PC-9 (cell line): ENCODE measurements around the gene CAT. TPM values are rescaled to one million over a fixed set of nuclear protein-coding genes. Genes with fewer than 3 reads are reported as not detected.

Experiments
- BruUV-seq: library from RNA; stranded (reverse); fragments of 400-500 nt; replicated peaks from 2 replicates; lab custom pipeline; 2021; lab: Mats Ljungman, UMichigan
- CTCF ChIA-PET: fragments of 300-600 bp; sonication (Branson Sonifier 250); formaldehyde crosslinking; loops from one replicate; lab custom pipeline; 2022; ENCODE audit warnings: antibody characterized with exemption; lab: Charles Lee
- POLR2A ChIA-PET: fragments of 300-600 bp; sonication (Branson Sonifier 250); formaldehyde crosslinking; loops from one replicate; lab custom pipeline; 2022; ENCODE audit warnings: antibody characterized with exemption; ENCODE audit not compliant: unreplicated experiment; lab: Charles Lee
- DNase-seq, 2 experiments: peaks; one replicate each; pipeline versions ENCODE4 v3.0.0 to v3.0.0-alpha.2; 2015 to 2022; ENCODE audit warnings: mixed read lengths in 1 of 2
- H2AFZ ChIP-seq: fragments of 200-600 bp; sonication (generic); 2 replicates; pipeline ENCODE4 v1.8.1; 2017; ENCODE audit warnings: antibody characterized with exemption
- H3F3A ChIP-seq: fragments of 200-600 bp; sonication (generic); 2 replicates; pipeline ENCODE4 v1.8.1; 2017; ENCODE audit warnings: antibody characterized with exemption, mild to moderate bottlenecking, low read depth; ENCODE audit not compliant: insufficient read depth
- H3K27ac ChIP-seq: fragments of 200-600 bp; sonication (generic); 2 replicates; pipeline ENCODE4 v1.6.1; 2016; ENCODE audit warnings: mixed run types
- H3K27me3 ChIP-seq: fragments of 200-600 bp; sonication (generic); 2 replicates; pipeline ENCODE4 v1.6.1; 2016; ENCODE audit warnings: low read depth, mixed run types; ENCODE audit not compliant: insufficient read depth
- H3K36me3 ChIP-seq: fragments of 200-600 bp; sonication (generic); 2 replicates; pipeline ENCODE4 v1.6.1; 2016; ENCODE audit warnings: low read depth, mixed run types
- H3K4me1 ChIP-seq: fragments of 200-600 bp; sonication (generic); replicated peaks from 2 replicates; pipeline ENCODE4 v1.6.1; 2016; ENCODE audit warnings: mixed run types; ENCODE audit not compliant: insufficient read depth
- H3K4me2 ChIP-seq: fragments of 200-600 bp; sonication (generic); 2 replicates; pipeline ENCODE4 v1.6.1; 2017; ENCODE audit warnings: mixed run types
- H3K4me3 ChIP-seq: fragments of 200-600 bp; sonication (generic); 2 replicates; pipeline ENCODE4 v1.6.1; 2016; ENCODE audit warnings: mixed run types
- H3K79me2 ChIP-seq: fragments of 200-600 bp; sonication (generic); 2 replicates; pipeline ENCODE4 v1.6.1; 2017; ENCODE audit warnings: low read depth, mixed run types
- H3K9me2 ChIP-seq: fragments of 200-600 bp; sonication (generic); 2 replicates; pipeline ENCODE4 v1.8.1; 2017; ENCODE audit warnings: mild to moderate bottlenecking; ENCODE audit not compliant: insufficient read depth
- H3K9me3 ChIP-seq: fragments of 200-600 bp; sonication (generic); 2 replicates; pipeline ENCODE4 v1.8.1; 2016; ENCODE audit warnings: low read depth; ENCODE audit not compliant: insufficient read depth
- H4K20me1 ChIP-seq: fragments of 200-600 bp; sonication (generic); 2 replicates; pipeline ENCODE4 v1.8.1; 2017; ENCODE audit not compliant: insufficient read depth
- CTCF ChIP-seq: fragments of 200-600 bp; sonication (generic); conservative IDR thresholded peaks from 2 replicates; pipeline ENCODE4 v1.6.1; 2017; ENCODE audit warnings: mixed run types, antibody characterized with exemption, mild to moderate bottlenecking, moderate library complexity
- EZH2 ChIP-seq: fragments of 200-600 bp; sonication (generic); IDR thresholded peaks from 2 replicates; pipeline ENCODE4 v1.8.0; 2017; ENCODE audit warnings: antibody characterized with exemption, low read depth
- intact Hi-C: fragments of 100-400 bp; cut with micrococcal nuclease; formaldehyde crosslinking; loops from one replicate; pipeline ENCODE4 v1.10.0; 2022; ENCODE audit not compliant: unreplicated experiment
- total RNA-seq: library from RNA; stranded (reverse); gene quantifications from 2 replicates; pipeline ENCODE4 v1.2.3, GENCODE V29; 2021

CAT gene
- total RNA-seq, 1 experiment from 2014 or later, result 63.4 TPM

DNA sequence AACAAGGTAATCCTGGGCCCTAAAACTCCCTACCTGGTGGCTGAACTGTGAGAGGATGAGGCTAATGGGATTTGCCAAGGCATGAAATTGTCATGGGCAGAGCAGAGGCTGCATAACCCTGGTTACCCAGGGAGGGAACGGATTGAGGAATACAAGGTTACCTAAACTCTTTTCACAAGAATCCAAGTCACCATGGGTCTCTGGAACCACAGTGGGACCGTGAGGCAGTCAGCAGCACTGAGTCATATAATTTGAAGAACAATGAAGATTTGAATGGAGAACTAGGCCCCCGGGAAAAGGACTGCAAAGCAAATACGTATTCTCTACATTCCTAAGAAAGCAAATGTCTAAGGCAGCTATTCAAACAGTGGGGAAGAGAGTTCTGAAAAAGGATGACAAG lies 19.8 kb downstream of the CAT start:
- Histone ChIP-seq H4K20me1 (no peaks in the 10 kb centered on the region), H3K27me3 (no peaks in the 10 kb centered on the region), H3K79me2 (no peaks in the 10 kb centered on the region), H3K4me3 (no peak overlapping the region), H3K9me2 (no peaks in the 10 kb centered on the region), H3F3A (no peaks in the 10 kb centered on the region), H2AFZ (no peak overlapping the region), H3K4me1 (no peaks in the 10 kb centered on the region), H3K9me3 (no peaks in the 10 kb centered on the region), H3K36me3 (peaks cover 55% of the 10 kb centered on the region), H3K4me2 (no peak overlapping the region), H3K27ac (no peak overlapping the region)
- TF ChIP-seq EZH2, result no peak
- TF ChIP-seq CTCF, result no peak
- CTCF ChIA-PET, result no interaction called here
- no TSS peak for BruUV-seq
- DNase-seq, result no peak
- POLR2A ChIA-PET, result no interaction called here
- intact Hi-C loops, result no loop called here

GRCh38 chr11:34459507-34460162 lies 20.9 kb downstream of the CAT start:
- TF ChIP-seq CTCF (no peak), EZH2 (no peak)
- Histone ChIP-seq H3K4me2 (no peak overlapping the region), H2AFZ (no peak overlapping the region), H3K4me1 (no peaks in the 10 kb centered on the region), H4K20me1 (no peaks in the 10 kb centered on the region), H3K9me2 (no peaks in the 10 kb centered on the region), H3K9me3 (no peaks in the 10 kb centered on the region), H3K27ac (no peak overlapping the region), H3K4me3 (no peak overlapping the region), H3K79me2 (no peaks in the 10 kb centered on the region), H3F3A (no peaks in the 10 kb centered on the region), H3K27me3 (no peaks in the 10 kb centered on the region), H3K36me3 (peaks cover 46% of the 10 kb centered on the region)
- intact Hi-C loops, result no loop called here
- BruUV-seq, result no TSS peak
- POLR2A ChIA-PET, result no interaction called here
- CTCF ChIA-PET, result interaction anchor here (0.6 kb wide), 1 partner anchor 775 kb away, joined by 5 read pairs; no protein-coding TSS in a partner anchor
- no peak for DNase-seq

GRCh38 chr11:34460278-34460677 lies 21.5 kb downstream of the CAT start:
- CTCF ChIA-PET, result no interaction called here
- H3K27ac ChIP-seq, result no peak overlapping the region
- no TSS peak for BruUV-seq
- no peaks in the 10 kb centered on the region for H3K79me2 ChIP-seq
- H3K9me3 ChIP-seq, result no peaks in the 10 kb centered on the region
- H3K4me2 ChIP-seq, result no peak overlapping the region
- H4K20me1 ChIP-seq, result no peaks in the 10 kb centered on the region
- H3K4me3 ChIP-seq, result no peak overlapping the region
- no peak for DNase-seq
- no peaks in the 10 kb centered on the region for H3K27me3 ChIP-seq
- no peaks in the 10 kb centered on the region for H3K9me2 ChIP-seq
- H2AFZ ChIP-seq, result no peak overlapping the region
- TF ChIP-seq EZH2 (no peak), CTCF (no peak)
- H3K36me3 ChIP-seq, result peaks cover 50% of the 10 kb centered on the region
- no peaks in the 10 kb centered on the region for H3F3A ChIP-seq
- POLR2A ChIA-PET, result no interaction called here
- no peaks in the 10 kb centered on the region for H3K4me1 ChIP-seq
- intact Hi-C loops, result no loop called here
